PC-3 (cell line): ENCODE measurements around the gene PPP1R1B.

Source experiments
- EZH2phosphoT487 ChIP-seq: fragments of 300-600 bp; sonication (generic); IDR thresholded peaks from 2 replicates; pipeline ENCODE4 v1.6.1; 2018; ENCODE audit warnings: mild to moderate bottlenecking, antibody characterized with exemption, low read length, borderline replicate concordance
- TF ChIP-seq, protein P1 (sequence below): fragments of 300-600 bp; sonication (generic); conservative IDR thresholded peaks from 2 replicates; pipeline ENCODE4 v1.5.1; 2017; ENCODE audit warnings: antibody characterized with exemption, low read depth, mild to moderate bottlenecking, low read length

DNA sequence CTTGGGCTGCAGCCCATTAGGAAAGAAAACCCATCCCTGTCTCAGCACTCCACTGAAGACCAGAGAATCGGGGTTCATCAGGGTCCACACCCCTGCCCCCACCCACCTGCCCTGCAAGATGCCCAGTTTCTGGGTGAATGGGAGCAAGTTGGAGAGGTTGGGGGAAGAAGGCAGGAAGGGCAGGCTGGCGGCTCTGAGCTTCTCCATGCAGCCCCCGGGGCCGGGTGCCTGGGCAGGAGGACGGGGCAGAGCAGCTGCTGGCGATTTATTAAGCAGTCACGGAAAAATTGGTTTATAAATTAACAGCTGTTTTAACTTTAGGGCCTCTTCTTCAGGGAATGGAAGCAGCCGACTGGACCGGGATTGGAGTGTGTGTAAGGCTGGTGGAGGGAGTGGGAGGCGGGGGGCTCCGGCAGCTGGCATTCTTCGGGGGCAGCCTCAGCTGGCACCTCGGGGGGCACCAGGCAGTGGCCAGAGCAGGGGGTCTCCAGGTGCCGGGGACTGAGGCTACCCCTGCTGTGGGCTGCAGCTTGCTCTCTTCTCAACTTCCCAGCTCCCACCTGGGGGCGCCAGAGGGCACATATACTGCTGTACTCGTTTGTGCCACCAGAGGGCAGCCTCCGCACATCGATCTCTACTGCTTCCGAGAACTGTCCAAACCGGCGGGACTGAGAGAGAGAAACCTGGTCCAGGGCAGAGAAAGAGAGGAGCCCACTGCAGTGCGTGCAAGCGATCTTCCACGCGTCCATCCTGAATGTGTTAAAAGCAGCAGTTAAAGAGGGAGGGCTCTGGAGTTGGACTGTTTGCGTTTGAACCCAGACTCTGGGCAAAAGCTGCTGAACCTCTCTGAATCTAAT lies 5.0 kb upstream of the PPP1R1B start:
- TF ChIP-seq, protein P1, sequence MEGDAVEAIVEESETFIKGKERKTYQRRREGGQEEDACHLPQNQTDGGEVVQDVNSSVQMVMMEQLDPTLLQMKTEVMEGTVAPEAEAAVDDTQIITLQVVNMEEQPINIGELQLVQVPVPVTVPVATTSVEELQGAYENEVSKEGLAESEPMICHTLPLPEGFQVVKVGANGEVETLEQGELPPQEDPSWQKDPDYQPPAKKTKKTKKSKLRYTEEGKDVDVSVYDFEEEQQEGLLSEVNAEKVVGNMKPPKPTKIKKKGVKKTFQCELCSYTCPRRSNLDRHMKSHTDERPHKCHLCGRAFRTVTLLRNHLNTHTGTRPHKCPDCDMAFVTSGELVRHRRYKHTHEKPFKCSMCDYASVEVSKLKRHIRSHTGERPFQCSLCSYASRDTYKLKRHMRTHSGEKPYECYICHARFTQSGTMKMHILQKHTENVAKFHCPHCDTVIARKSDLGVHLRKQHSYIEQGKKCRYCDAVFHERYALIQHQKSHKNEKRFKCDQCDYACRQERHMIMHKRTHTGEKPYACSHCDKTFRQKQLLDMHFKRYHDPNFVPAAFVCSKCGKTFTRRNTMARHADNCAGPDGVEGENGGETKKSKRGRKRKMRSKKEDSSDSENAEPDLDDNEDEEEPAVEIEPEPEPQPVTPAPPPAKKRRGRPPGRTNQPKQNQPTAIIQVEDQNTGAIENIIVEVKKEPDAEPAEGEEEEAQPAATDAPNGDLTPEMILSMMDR, result peak; percentile 99
- TF ChIP-seq EZH2phosphoT487, result no peak
